Colonic mucosa (tissue), 4 donors: ENCODE results near the gene ICAM1. TPM values are rescaled to one million over a fixed set of nuclear protein-coding genes. Genes with fewer than 3 reads are reported as not detected.

Experiments used
- DNase-seq: peaks from one replicate; pipeline ENCODE4 v3.0.0-alpha.2; 2020
- H3K27ac ChIP-seq: fragments of 200-600 bp; one replicate; pipeline ENCODE4 v1.8.0; 2021
- H3K27me3 ChIP-seq: fragments of 200-600 bp; one replicate; pipeline ENCODE4 v1.8.0; 2021
- H3K36me3 ChIP-seq: fragments of 200-600 bp; one replicate; pipeline ENCODE4 v1.8.0; 2021
- H3K4me1 ChIP-seq: fragments of 200-600 bp; one replicate; pipeline ENCODE4 v1.8.0; 2021; ENCODE audit warnings: mild to moderate bottlenecking
- H3K4me3 ChIP-seq: fragments of 200-600 bp; one replicate; pipeline ENCODE4 v1.8.0; 2021
- H3K9ac ChIP-seq, 2 donors: one replicate each; pipeline ENCODE4 v1.7.0; 2013; ENCODE audit warnings: control low read depth in 2 of 2, low read depth in 2 of 2, low read length in 2 of 2
- H3K9me3 ChIP-seq: fragments of 200-600 bp; one replicate; pipeline ENCODE4 v1.8.0; 2021
- CTCF ChIP-seq: fragments of 200-600 bp; IDR thresholded peaks from one replicate; pipeline ENCODE4 v1.8.0; 2022; ENCODE audit warnings: antibody characterized with exemption, mild to moderate bottlenecking
- intact Hi-C: fragments of 100-400 bp; cut with DNase I; formaldehyde crosslinking; loops from one replicate; pipeline ENCODE4 v1.14.1; 2022
- total RNA-seq, 2 donors: library from RNA; stranded (reverse); fragmentation: NEBNext Ultra II Directional in 1 of 2; extraction: Animal tissue kit (Norgen Biotek cat#: 25700) in 1 of 2; gene quantifications; one replicate each; pipeline ENCODE4 v1.2.1, GENCODE V29; 2021
- donor health status: healthy.
- donor health status: DM: no; HTN: no; CAD: no.
- donor health status: DM: no; HTN: no; CAD: no.

Gene ICAM1
- total RNA-seq, 2 donors from 2014 or later, result 3.5 to 13.1 TPM

- Histone ChIP-seq H3K27ac (no peak overlapping the region), H3K9ac (no peak overlapping the region), H3K36me3 (no peaks in the 10 kb centered on the region), H3K27me3 (no peaks in the 10 kb centered on the region), H3K9me3 (no peaks in the 10 kb centered on the region), H3K4me1 (peaks cover 13% of the 10 kb centered on the region), H3K4me3 (no peak overlapping the region)
- no peak for DNase-seq
- no peak for TF ChIP-seq CTCF
- intact Hi-C loops, result no loop called here
These were observed 13.8 kb upstream of the ICAM1 start for GRCh38 chr19:10256970-10257615.

DNA sequence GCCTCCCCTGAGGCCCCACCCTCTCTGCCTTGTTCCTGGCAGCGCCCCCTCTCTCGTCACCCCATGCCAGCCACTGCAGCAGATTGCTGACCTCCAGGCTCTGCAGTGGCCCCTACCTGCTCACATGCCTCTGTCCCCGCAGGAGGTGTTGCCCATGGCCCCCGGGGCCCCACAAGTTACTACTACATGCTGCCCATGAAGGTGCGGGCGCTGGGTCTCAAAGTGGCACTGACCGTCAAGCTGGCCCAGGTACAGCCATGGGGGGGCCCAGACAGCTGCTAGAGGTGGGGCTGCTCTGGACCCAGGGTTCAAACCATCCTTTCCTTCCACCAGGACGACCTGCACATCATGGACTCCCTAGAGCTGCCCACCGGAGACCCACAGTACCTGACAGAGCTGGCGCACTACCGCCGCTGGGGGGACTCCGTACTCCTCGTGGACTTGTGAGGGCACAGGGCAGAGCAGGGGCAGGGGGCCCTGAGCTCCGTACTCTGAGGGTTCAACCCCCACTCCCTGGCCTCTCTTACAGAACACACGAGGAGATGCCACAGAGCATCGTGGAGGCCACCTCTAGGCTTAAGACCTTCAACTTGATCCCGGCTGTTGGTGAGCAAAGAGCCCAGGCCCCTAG is 12.7 kb upstream of the ICAM1 start:
- Histone ChIP-seq H3K27me3 (no peaks in the 10 kb centered on the region), H3K9ac (no peak overlapping the region), H3K27ac (no peak overlapping the region), H3K9me3 (no peaks in the 10 kb centered on the region), H3K4me3 (no peak overlapping the region), H3K4me1 (peaks cover 8% of the 10 kb centered on the region), H3K36me3 (no peaks in the 10 kb centered on the region)
- no peak for DNase-seq
- no peak for TF ChIP-seq CTCF
- intact Hi-C loops, result no loop called here

DNA sequence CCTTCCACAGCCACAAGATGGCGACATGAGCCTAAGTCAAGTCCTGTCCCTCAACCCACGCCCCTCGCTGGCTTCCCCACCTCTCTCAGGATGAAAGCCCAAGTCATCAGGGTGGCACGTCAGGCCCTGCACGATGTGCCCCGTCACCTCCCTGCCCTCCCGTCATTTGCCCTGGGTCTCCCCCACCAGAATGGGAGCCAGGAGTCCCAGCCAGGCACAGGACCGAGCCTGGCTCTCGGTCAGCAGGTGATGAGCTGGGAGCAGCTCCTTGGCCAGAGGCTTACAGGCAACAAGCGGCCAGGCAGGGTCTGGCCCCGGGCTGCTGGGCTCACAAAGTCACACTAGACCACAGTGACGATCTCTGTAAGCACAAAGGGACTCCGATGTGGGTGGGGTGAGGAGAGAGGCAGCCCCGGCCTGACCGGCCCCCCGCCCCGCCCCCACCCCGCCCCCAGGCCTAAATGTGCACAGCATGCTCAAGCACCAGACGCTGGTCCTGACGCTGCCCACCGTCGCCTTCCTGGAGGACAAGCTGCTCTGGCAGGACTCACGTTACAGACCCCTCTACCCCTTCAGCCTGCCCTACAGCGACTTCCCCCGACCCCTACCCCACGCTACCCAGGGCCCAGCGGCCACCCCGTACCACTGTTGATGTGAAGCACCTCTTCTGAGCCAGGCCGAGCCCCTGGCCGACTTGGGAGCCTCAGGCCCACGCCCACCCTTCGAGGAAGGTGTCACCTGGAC is 11.6 kb upstream of the ICAM1 start:
- DNase-seq, result peak; percentile 87
- intact Hi-C loops, result no loop called here
- H3K9me3 ChIP-seq, result no peaks in the 10 kb centered on the region
- H3K9ac ChIP-seq, result no peak overlapping the region
- peaks cover 8% of the 10 kb centered on the region for H3K4me1 ChIP-seq
- no peaks in the 10 kb centered on the region for H3K27me3 ChIP-seq
- no peak overlapping the region for H3K27ac ChIP-seq
- no peak overlapping the region for H3K4me3 ChIP-seq
- no peaks in the 10 kb centered on the region for H3K36me3 ChIP-seq
- TF ChIP-seq CTCF, result peak; percentile 71

GRCh38 chr19:10260141-10260584 is 10.8 kb upstream of the ICAM1 start:
- Histone ChIP-seq H3K36me3 (no peaks in the 10 kb centered on the region), H3K9me3 (no peaks in the 10 kb centered on the region), H3K4me3 (no peak overlapping the region), H3K9ac (peak overlapping the region in 1 of 2 donors; percentile 28), H3K27ac (no peak overlapping the region), H3K4me1 (peaks cover 8% of the 10 kb centered on the region), H3K27me3 (no peaks in the 10 kb centered on the region)
- intact Hi-C loops, result no loop called here
- TF ChIP-seq CTCF, result no peak
- no peak for DNase-seq

DNA sequence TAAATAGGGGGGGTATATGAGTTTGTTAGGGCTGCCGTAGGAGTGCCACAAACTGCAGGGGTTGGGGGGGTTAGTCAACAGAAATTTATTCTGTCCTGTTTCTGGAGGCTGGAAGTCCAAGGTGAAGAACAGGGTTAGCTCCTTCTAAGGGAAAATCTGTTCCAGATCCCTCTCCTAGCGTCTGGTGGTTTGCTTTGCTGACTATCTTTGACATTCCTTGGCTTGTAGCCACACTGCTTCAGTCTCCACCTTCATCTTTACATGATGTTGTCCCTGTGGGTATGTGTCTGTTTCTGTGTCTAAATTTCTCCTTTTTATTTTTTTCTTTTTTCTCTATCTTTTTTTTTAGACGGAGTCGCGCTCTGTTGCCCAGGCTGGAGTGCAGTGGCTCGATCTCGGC is 8.1 kb upstream of the ICAM1 start:
- Histone ChIP-seq H3K4me1 (peaks cover 8% of the 10 kb centered on the region), H3K27ac (no peak overlapping the region), H3K9me3 (no peaks in the 10 kb centered on the region), H3K36me3 (no peaks in the 10 kb centered on the region), H3K9ac (no peak overlapping the region), H3K27me3 (no peaks in the 10 kb centered on the region), H3K4me3 (no peak overlapping the region)
- TF ChIP-seq CTCF, result no peak
- intact Hi-C loops, result no loop called here
- no peak for DNase-seq
